ENCODE data around the gene RBCK1. TPM values are rescaled to one million over a fixed set of nuclear protein-coding genes. Genes with fewer than 3 reads are reported as not detected.

The RBCK1 gene
- total and polyA plus RNA-seq, 2 experiments from 2014 or later: 72.3 to 129 TPM

DNA sequence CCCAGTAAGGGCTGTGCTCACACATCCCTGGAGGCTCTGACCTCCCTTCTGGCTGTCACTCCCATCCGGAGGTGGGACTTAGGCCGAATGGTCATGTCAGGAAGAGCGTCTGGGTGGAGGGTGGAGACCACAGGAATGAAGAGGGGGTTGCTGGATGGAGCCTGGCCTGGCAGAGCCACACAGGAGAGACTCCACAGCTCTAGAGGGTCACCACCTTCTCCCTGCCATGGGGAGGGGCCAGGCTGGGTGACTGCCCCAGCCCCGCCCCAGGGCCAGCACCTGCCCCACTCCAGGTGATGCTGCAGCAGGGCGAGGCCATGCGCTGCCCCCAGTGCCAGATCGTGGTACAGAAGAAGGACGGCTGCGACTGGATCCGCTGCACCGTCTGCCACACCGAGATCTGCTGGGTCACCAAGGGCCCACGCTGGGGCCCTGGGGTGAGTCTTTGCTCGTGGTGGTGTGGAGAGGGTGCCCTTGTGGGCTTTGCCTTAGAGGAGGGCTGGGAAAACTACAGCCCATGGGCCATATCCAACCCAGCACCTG, 20.6 kb downstream of the RBCK1 start:
- no peaks in the 10 kb centered on the region for H3K9me3 ChIP-seq (ENCODE audit: low read depth)
- DNase-seq: no peak
- TF ChIP-seq EZH2phosphoT487 (IDR thresholded peaks at IDR 0.05; ENCODE audit: insufficient read depth, low read depth) (no peak), EZH2 (IDR thresholded peaks at IDR 0.05; ENCODE audit: insufficient read depth, poor library complexity, severe bottlenecking) (no peak)
- H3K27ac ChIP-seq: no peak overlapping the region
- no peaks in the 10 kb centered on the region for H3K79me2 ChIP-seq (ENCODE audit: insufficient read depth)
- no peaks in the 10 kb centered on the region for H3K9me2 ChIP-seq (ENCODE audit: insufficient read depth)
- WGBS, 2 experiments (ENCODE audit: low coverage in 1 of 2, low lambda C conversion rate in 2 of 2, missing lambda C conversion rate in 2 of 2): 82 to 87% methylated on average over 13 to 14 of the region's 14 CpGs
- H2AFZ ChIP-seq: no peak overlapping the region
- H3K36me3 ChIP-seq (ENCODE audit: low read depth): no peaks in the 10 kb centered on the region; the same call in 1 of the 2 replicates
- no peaks in the 10 kb centered on the region for H3K4me1 ChIP-seq (ENCODE audit: insufficient read depth)
- no peaks in the 10 kb centered on the region for H3K27me3 ChIP-seq (replicated peaks; ENCODE audit: insufficient read depth)
- H3K4me3 ChIP-seq: no peak overlapping the region
- peaks cover 22% of the 10 kb centered on the region; the same call in 1 of the 2 replicates for H3F3A ChIP-seq (ENCODE audit: insufficient read depth)
- H3K9ac ChIP-seq: no peak overlapping the region
- H3K4me2 ChIP-seq (ENCODE audit: unreplicated experiment): no peak overlapping the region
- in situ Hi-C loops (cut with MboI): no loop called here
- H4K20me1 ChIP-seq (ENCODE audit: insufficient read depth): no peaks in the 10 kb centered on the region

DNA sequence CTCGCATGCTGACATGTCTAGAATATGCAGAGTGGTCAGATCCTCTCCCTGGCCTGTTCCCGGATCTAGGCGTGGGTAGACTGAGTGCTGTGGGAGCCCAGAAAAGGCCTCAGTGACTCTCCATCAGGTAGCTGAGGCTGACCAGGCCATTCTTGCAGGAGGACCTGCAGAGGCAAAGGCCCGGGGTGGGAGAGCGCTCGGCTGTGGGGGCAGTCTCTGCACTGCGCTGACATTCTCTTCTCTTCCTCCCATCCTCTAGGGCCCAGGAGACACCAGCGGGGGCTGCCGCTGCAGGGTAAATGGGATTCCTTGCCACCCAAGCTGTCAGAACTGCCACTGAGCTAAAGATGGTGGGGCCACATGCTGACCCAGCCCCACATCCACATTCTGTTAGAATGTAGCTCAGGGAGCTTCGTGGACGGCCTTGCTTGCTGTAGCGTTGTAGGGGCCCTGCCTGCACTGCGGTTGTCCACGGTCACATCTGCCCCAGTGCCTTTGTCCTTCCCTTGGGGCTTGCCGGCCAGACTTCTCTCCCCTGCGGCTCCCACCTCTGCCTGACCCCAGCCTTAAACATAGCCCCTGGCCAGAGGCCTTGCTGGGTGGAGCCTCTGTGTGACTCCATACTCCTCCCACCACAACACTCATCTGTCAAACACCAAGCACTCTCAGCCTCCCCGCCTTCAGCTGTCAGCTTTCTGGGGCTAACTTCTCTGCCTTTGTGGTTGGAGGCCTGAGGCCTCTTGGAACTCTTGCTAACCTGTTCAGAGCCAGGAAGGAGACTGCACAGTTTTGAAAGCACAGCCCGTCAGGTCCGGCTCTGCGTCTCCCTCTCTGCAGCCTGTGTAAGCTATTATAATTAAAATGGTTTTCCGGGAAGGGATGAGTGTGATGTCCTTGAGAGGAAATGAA, 22.2 kb downstream of the RBCK1 start:
- Histone ChIP-seq H3K9me3 (ENCODE audit: low read depth) (no peaks in the 10 kb centered on the region), H3K4me2 (ENCODE audit: unreplicated experiment) (no peak overlapping the region), H3K36me3 (ENCODE audit: low read depth) (peaks cover 4% of the 10 kb centered on the region; the same call in 1 of the 2 replicates), H3K9ac (no peak overlapping the region), H3K4me3 (no peak overlapping the region), H3K4me1 (ENCODE audit: insufficient read depth) (no peaks in the 10 kb centered on the region), H4K20me1 (ENCODE audit: insufficient read depth) (no peaks in the 10 kb centered on the region), H3K27ac (no peak overlapping the region), H3K9me2 (ENCODE audit: insufficient read depth) (no peaks in the 10 kb centered on the region), H3K27me3 (replicated peaks; ENCODE audit: insufficient read depth) (no peaks in the 10 kb centered on the region), H3F3A (ENCODE audit: insufficient read depth) (peaks cover 19% of the 10 kb centered on the region; the same call in 1 of the 2 replicates), H3K79me2 (ENCODE audit: insufficient read depth) (no peaks in the 10 kb centered on the region), H2AFZ (no peak overlapping the region)
- WGBS, 2 experiments (ENCODE audit: low coverage in 1 of 2, low lambda C conversion rate in 2 of 2, missing lambda C conversion rate in 2 of 2): 82 to 84% methylated on average over 20 to 21 of the region's 21 CpGs
- TF ChIP-seq EZH2 (IDR thresholded peaks at IDR 0.05; ENCODE audit: insufficient read depth, poor library complexity, severe bottlenecking) (no peak), EZH2phosphoT487 (IDR thresholded peaks at IDR 0.05; ENCODE audit: insufficient read depth, low read depth) (no peak)
- in situ Hi-C loops (cut with MboI): no loop called here
- DNase-seq: no peak

DNA sequence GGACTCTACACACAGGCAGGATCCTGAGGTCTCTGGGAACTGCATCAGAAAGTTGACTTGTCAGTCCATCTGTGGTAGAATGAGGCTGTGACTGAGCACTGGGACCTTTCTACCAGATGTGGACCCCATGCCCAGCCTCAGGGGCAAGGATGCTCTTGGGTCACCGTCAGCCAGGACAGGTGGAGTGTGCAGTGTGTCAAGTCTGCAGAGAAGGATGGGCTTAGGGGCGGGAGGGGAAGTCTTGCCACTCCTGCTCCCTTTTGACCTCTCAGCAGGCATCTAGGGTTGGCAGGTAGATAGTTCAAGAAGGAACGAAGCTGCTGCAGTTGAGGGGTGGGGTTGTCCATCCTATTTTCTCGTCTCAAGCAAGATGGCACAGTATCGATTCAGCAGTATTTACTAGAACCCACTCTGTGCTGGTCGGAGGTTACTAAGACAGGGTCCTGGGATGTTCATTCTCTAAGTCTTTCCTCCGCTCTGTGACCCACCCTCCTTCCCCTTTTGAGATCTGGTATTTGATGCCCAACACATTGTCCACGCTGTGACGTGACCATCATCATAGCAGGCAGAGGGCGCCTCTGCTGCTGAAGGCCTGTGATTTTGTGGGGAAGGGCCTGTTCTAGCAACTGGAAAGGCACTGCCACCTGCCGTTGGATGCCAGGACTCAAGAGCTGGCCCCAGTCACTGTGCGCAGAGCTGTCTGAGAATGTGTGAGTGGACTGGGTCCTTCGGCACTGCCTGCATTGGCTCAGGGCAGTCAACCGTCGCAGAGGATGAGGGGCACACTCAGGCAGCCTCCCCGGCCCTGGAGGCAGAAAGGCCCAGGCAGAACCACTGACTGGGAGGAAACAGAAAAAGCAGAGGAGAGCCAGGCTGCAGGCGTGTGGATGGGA, 23.2 kb downstream of the RBCK1 start:
- no peak overlapping the region for H3K4me3 ChIP-seq
- H3K4me2 ChIP-seq (ENCODE audit: unreplicated experiment): no peak overlapping the region
- WGBS, 2 experiments (ENCODE audit: low coverage in 1 of 2, low lambda C conversion rate in 2 of 2, missing lambda C conversion rate in 2 of 2): 66 to 68% methylated on average over 17 of the region's 17 CpGs
- peak; percentile 66 for DNase-seq
- H3K9ac ChIP-seq: no peak overlapping the region
- no peaks in the 10 kb centered on the region for H3K4me1 ChIP-seq (ENCODE audit: insufficient read depth)
- no peaks in the 10 kb centered on the region for H3K9me2 ChIP-seq (ENCODE audit: insufficient read depth)
- in situ Hi-C loops (cut with MboI): no loop called here
- no peak for TF ChIP-seq EZH2phosphoT487 (IDR thresholded peaks at IDR 0.05; ENCODE audit: insufficient read depth, low read depth)
- no peak for TF ChIP-seq EZH2 (IDR thresholded peaks at IDR 0.05; ENCODE audit: insufficient read depth, poor library complexity, severe bottlenecking)
- H3K36me3 ChIP-seq (ENCODE audit: low read depth): peaks cover 13% of the 10 kb centered on the region; the same call in 1 of the 2 replicates
- no peak overlapping the region for H2AFZ ChIP-seq
- H3K9me3 ChIP-seq (ENCODE audit: low read depth): no peaks in the 10 kb centered on the region
- H3K79me2 ChIP-seq (ENCODE audit: insufficient read depth): no peaks in the 10 kb centered on the region
- H3F3A ChIP-seq (ENCODE audit: insufficient read depth): peaks cover 19% of the 10 kb centered on the region; the same call in 1 of the 2 replicates
- H4K20me1 ChIP-seq (ENCODE audit: insufficient read depth): no peaks in the 10 kb centered on the region
- H3K27ac ChIP-seq: no peak overlapping the region
- H3K27me3 ChIP-seq (replicated peaks; ENCODE audit: insufficient read depth): no peaks in the 10 kb centered on the region

DNA sequence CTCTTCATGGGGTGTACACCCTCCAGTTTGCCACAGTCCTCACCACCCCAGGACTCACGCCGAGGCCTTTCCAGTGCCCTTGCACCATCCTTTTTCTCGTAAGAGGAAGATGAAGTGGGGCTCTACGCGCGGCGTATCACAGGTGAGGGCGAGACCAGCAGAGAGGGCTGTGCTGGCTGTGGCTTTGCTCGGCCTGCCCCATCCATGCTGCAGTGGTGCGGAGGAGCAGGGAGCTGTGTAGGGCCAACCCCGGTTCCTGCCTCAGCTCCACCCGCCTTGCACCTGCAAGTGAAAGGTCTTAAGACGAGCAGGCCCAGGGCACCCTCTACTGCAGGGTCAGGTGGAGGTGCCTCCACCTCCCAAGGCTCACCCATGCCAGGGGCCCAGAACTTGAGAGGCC, 24.1 kb downstream of the RBCK1 start:
- in situ Hi-C loops (cut with MboI): no loop called here
- Histone ChIP-seq H3K4me3 (no peak overlapping the region), H3K9me3 (ENCODE audit: low read depth) (no peaks in the 10 kb centered on the region), H4K20me1 (ENCODE audit: insufficient read depth) (no peaks in the 10 kb centered on the region), H2AFZ (no peak overlapping the region), H3K79me2 (ENCODE audit: insufficient read depth) (no peaks in the 10 kb centered on the region), H3K4me1 (ENCODE audit: insufficient read depth) (no peaks in the 10 kb centered on the region), H3K9ac (no peak overlapping the region), H3K4me2 (ENCODE audit: unreplicated experiment) (no peak overlapping the region), H3K27me3 (replicated peaks; ENCODE audit: insufficient read depth) (no peaks in the 10 kb centered on the region), H3F3A (ENCODE audit: insufficient read depth) (peaks cover 15% of the 10 kb centered on the region; the same call in 1 of the 2 replicates), H3K27ac (no peak overlapping the region), H3K36me3 (ENCODE audit: low read depth) (peaks cover 20% of the 10 kb centered on the region), H3K9me2 (ENCODE audit: insufficient read depth) (no peaks in the 10 kb centered on the region)
- no peak for DNase-seq
- 90 to 93% methylated on average over 13 of the region's 13 CpGs for WGBS, 2 experiments (ENCODE audit: low coverage in 1 of 2, low lambda C conversion rate in 2 of 2, missing lambda C conversion rate in 2 of 2)
- TF ChIP-seq EZH2phosphoT487 (IDR thresholded peaks at IDR 0.05; ENCODE audit: insufficient read depth, low read depth) (no peak), EZH2 (IDR thresholded peaks at IDR 0.05; ENCODE audit: insufficient read depth, poor library complexity, severe bottlenecking) (no peak)

Measured in GM23248 (cell line).